H1 (cell line): Measurements from ENCODE around the gene ARL3. TPM values are rescaled to one million over a fixed set of nuclear protein-coding genes. Genes with fewer than 3 reads are reported as not detected.

Source experiments
- CTCF ChIA-PET: fragments of 300-600 bp; sonication (Branson Sonifier 250); formaldehyde crosslinking; loops from one replicate; lab custom pipeline; 2021; ENCODE audit not compliant: partially characterized antibody; lab: Charles Lee
- POLR2A ChIA-PET: fragments of 300-600 bp; sonication (Branson Sonifier 250); formaldehyde crosslinking; loops from one replicate; lab custom pipeline; 2021; ENCODE audit warnings: inconsistent platforms; ENCODE audit not compliant: partially characterized antibody; lab: Charles Lee
- DNase-seq, 2 experiments: peaks; one replicate each; pipeline versions ENCODE4 v3.0.0 to v3.0.0-alpha.2; 2010 to 2022; ENCODE audit warnings: low spot score in 2 of 2, low read depth in 1 of 2, mixed read lengths in 1 of 2
- FAIRE-seq: peaks from 2 replicates; lab custom pipeline; 2011; peaks lifted over from hg19 to GRCh38; lab: Jason Lieb, UNC
- H2AFZ ChIP-seq: 2 replicates; pipeline ENCODE4 v1.8.1; 2012; ENCODE audit warnings: low read length, inconsistent platforms
- H2AK5ac ChIP-seq: 2 replicates; pipeline ENCODE4 v1.6.1; 2013; ENCODE audit warnings: low read depth, low read length
- H2BK120ac ChIP-seq: replicated peaks from 2 replicates; pipeline ENCODE3; 2013; ENCODE audit warnings: low read depth, low read length, inconsistent platforms
- H2BK12ac ChIP-seq: 2 replicates; pipeline ENCODE4 v1.6.1; 2013; ENCODE audit warnings: low read depth, low read length
- H2BK15ac ChIP-seq: 2 replicates; pipeline ENCODE4 v1.6.1; 2013; ENCODE audit warnings: low read length
- H2BK20ac ChIP-seq: 2 replicates; pipeline ENCODE4 v1.6.1; 2013; ENCODE audit warnings: low read length
- H2BK5ac ChIP-seq: 2 replicates; pipeline ENCODE4 v1.6.1; 2013; ENCODE audit warnings: low read depth, low read length
- H3K14ac ChIP-seq: 2 replicates; pipeline ENCODE4 v1.6.1; 2013; ENCODE audit warnings: inconsistent platforms; ENCODE audit not compliant: insufficient read length
- H3K18ac ChIP-seq: 2 replicates; pipeline ENCODE4 v1.6.1; 2013; ENCODE audit warnings: low read length; ENCODE audit errors: extremely low read depth
- H3K23ac ChIP-seq: 2 replicates; pipeline ENCODE4 v1.6.1; 2013; ENCODE audit warnings: inconsistent platforms; ENCODE audit not compliant: insufficient read length
- H3K23me2 ChIP-seq: 2 replicates; pipeline ENCODE4 v1.6.1; 2013; ENCODE audit warnings: low read depth, low read length
- H3K27ac ChIP-seq: 2 replicates; pipeline ENCODE4 v1.6.1; 2011; ENCODE audit warnings: low read depth, low read length, inconsistent platforms
- H3K27me3 ChIP-seq, 4 experiments: replicated peaks in 1 of 4; 1 replicate in 1 of 4; 2 replicates in 3 of 4; pipeline versions ENCODE4 v1.6.1 to v1.8.1; 2011 to 2013; ENCODE audit warnings: low read length in 3 of 4, mild to moderate bottlenecking in 3 of 4, inconsistent platforms in 2 of 4, mixed read lengths in 2 of 4, moderate library complexity in 1 of 4; ENCODE audit not compliant: control insufficient read depth in 3 of 4, insufficient read depth in 3 of 4; ENCODE audit errors: extremely low read depth in 1 of 4
- H3K36me3 ChIP-seq, 4 experiments: 2 replicates each; pipeline versions ENCODE4 v1.6.1 to v1.8.1; 2011 to 2013; ENCODE audit warnings: mild to moderate bottlenecking in 4 of 4, low read length in 3 of 4, moderate library complexity in 2 of 4, control low read depth in 1 of 4, inconsistent platforms in 1 of 4; ENCODE audit not compliant: insufficient read depth in 4 of 4, control insufficient read depth in 2 of 4
- H3K4ac ChIP-seq: replicated peaks from 2 replicates; pipeline ENCODE3; 2013; ENCODE audit warnings: low read length, low read depth, mixed read lengths, inconsistent platforms; ENCODE audit not compliant: insufficient read length
- H3K4me1 ChIP-seq, 4 experiments: replicated peaks in 1 of 4; 1 replicate in 1 of 4; 2 replicates in 3 of 4; pipeline versions ENCODE4 v1.6.1 to v1.8.1; 2011 to 2013; ENCODE audit warnings: low read length in 3 of 4, inconsistent platforms in 2 of 4, mixed read lengths in 1 of 4; ENCODE audit not compliant: insufficient read depth in 4 of 4, control insufficient read depth in 3 of 4
- H3K4me2 ChIP-seq, 2 experiments: 2 replicates each; pipeline versions ENCODE4 v1.6.1 to v1.8.1; 2011 to 2013; ENCODE audit warnings: low read depth in 2 of 2, low read length in 2 of 2, control low read depth in 1 of 2, inconsistent platforms in 1 of 2, mild to moderate bottlenecking in 1 of 2; ENCODE audit not compliant: insufficient read depth in 1 of 2
- H3K4me3 ChIP-seq, 4 experiments: fragments of 200-600, 300-600 bp in 1 of 4; sonication (generic), shearing (Covaris generic), sonication (Bioruptor Twin) in 1 of 4; 2 replicates each; pipeline versions ENCODE4 v1.5.1 to v1.8.1; 2011 to 2016; ENCODE audit warnings: low read length in 4 of 4, low read depth in 3 of 4, control low read depth in 2 of 4, inconsistent platforms in 2 of 4, mild to moderate bottlenecking in 2 of 4, mixed read lengths in 1 of 4, moderate library complexity in 1 of 4; ENCODE audit not compliant: insufficient read depth in 2 of 4; ENCODE audit errors: extremely low read depth in 1 of 4
- H3K56ac ChIP-seq: replicated peaks from 2 replicates; pipeline ENCODE3; 2013; ENCODE audit warnings: low read depth, mild to moderate bottlenecking, mixed read lengths, low read length, inconsistent platforms; ENCODE audit not compliant: insufficient read length
- H3K79me1 ChIP-seq: 2 replicates; pipeline ENCODE4 v1.6.1; 2013; ENCODE audit warnings: low read depth, low read length, control low read depth
- H3K79me2 ChIP-seq, 2 experiments: 2 replicates each; pipeline versions ENCODE4 v1.6.1 to v1.8.1; 2012 to 2013; ENCODE audit warnings: low read length in 2 of 2, mild to moderate bottlenecking in 2 of 2, inconsistent platforms in 1 of 2; ENCODE audit not compliant: insufficient read depth in 2 of 2, control insufficient read depth in 1 of 2
- H3K9ac ChIP-seq, 4 experiments: replicated peaks in 1 of 4; 1 replicate in 1 of 4; 2 replicates in 3 of 4; pipeline versions ENCODE4 v1.6.1 to v1.8.1; 2011 to 2013; ENCODE audit warnings: low read depth in 3 of 4, low read length in 3 of 4, control low read depth in 2 of 4, mild to moderate bottlenecking in 2 of 4, moderate library complexity in 2 of 4, inconsistent platforms in 1 of 4; ENCODE audit errors: extremely low read depth in 1 of 4
- H3K9me3 ChIP-seq, 2 experiments: 2 replicates each; pipeline versions ENCODE4 v1.6.1 to v1.8.1; 2012 to 2013; ENCODE audit warnings: mild to moderate bottlenecking in 2 of 2, moderate library complexity in 2 of 2, control low read depth in 1 of 2, inconsistent platforms in 1 of 2, low read depth in 1 of 2, low read length in 1 of 2, mixed read lengths in 1 of 2; ENCODE audit not compliant: insufficient read depth in 2 of 2
- H4K20me1 ChIP-seq, 2 experiments: replicated peaks in 1 of 2; 2 replicates each; pipeline versions ENCODE3 to v1.8.1; 2011 to 2013; ENCODE audit warnings: inconsistent platforms in 2 of 2, low read length in 2 of 2, mild to moderate bottlenecking in 1 of 2; ENCODE audit not compliant: insufficient read depth in 2 of 2, control insufficient read depth in 1 of 2
- H4K5ac ChIP-seq: 2 replicates; pipeline ENCODE4 v1.6.1; 2013; ENCODE audit warnings: low read length, low read depth, mixed read lengths, inconsistent platforms; ENCODE audit not compliant: insufficient read length
- H4K8ac ChIP-seq: 2 replicates; pipeline ENCODE4 v1.8.0; 2013; ENCODE audit warnings: mild to moderate bottlenecking, moderate library complexity, low read length, inconsistent platforms; ENCODE audit not compliant: insufficient read depth; ENCODE audit errors: extremely low read depth
- H4K91ac ChIP-seq: replicated peaks from 2 replicates; pipeline ENCODE3; 2013; ENCODE audit warnings: low read length, mixed read lengths, inconsistent platforms; ENCODE audit not compliant: insufficient read length
- EP300 ChIP-seq, 2 experiments: IDR thresholded peaks; 1 replicate in 1 of 2; 2 replicates in 1 of 2; pipeline ENCODE4 v1.6.1; 2011 to 2012; ENCODE audit warnings: low read depth in 2 of 2, low read length in 2 of 2, mild to moderate bottlenecking in 2 of 2, borderline replicate concordance in 1 of 2, inconsistent platforms in 1 of 2, moderate library complexity in 1 of 2
- JUN ChIP-seq: IDR thresholded peaks from 2 replicates; pipeline ENCODE4 v1.6.1; 2011; ENCODE audit warnings: low read depth, mild to moderate bottlenecking, improper control_type of control experiment, low read length
- RAD21 ChIP-seq, 2 experiments: IDR thresholded peaks in 1 of 2; conservative IDR thresholded peaks in 1 of 2; 2 replicates each; pipeline ENCODE4 v1.6.1; 2011; ENCODE audit warnings: low read depth in 2 of 2, low read length in 2 of 2, improper control_type of control experiment in 1 of 2, inconsistent platforms in 1 of 2, mild to moderate bottlenecking in 1 of 2, moderate library complexity in 1 of 2
- RXRA ChIP-seq: IDR thresholded peaks from 2 replicates; pipeline ENCODE4 v1.6.1; 2011; ENCODE audit warnings: low read depth, mild to moderate bottlenecking, low read length, moderate library complexity; ENCODE audit not compliant: insufficient read depth
- SP1 ChIP-seq: IDR thresholded peaks from 2 replicates; pipeline ENCODE4 v1.6.1; 2011; ENCODE audit warnings: low read depth, low read length
- WGBS, 2 experiments: shearing (Covaris generic) in 1 of 2; methylation state at CpG; one replicate each; pipeline versions ENCODE4 v1.1.6 to v1.1.7; 2013 to 2015; ENCODE audit warnings: low lambda C conversion rate in 2 of 2, mixed read lengths in 2 of 2, inconsistent platforms in 1 of 2, low coverage in 1 of 2, missing lambda C conversion rate in 1 of 2; ENCODE audit not compliant: insufficient replicate concordance in 2 of 2, insufficient coverage in 1 of 2, insufficient read length in 1 of 2; ENCODE audit errors: extremely low coverage in 1 of 2, missing lambda C conversion rate in 1 of 2; 5-methylcytosine and 5-hydroxymethylcytosine counted together
- polyA plus RNA-seq, 7 experiments: library from polyadenylated mRNA; depleted of rRNA in 3 of 7; stranded (reverse) in 5 of 7; unstranded in 2 of 7; fragments of >200 nt in 5 of 7; fragments of 200-250 nt in 2 of 7; gene quantifications; 1 replicate in 5 of 7; 2 replicates in 1 of 7; 4 replicates in 1 of 7; pipeline versions ENCODE4 v1.2.1 to v1.2.3, GENCODE V29; 2011 to 2013; ENCODE audit warnings: missing spikeins in 2 of 7, mixed read lengths in 2 of 7
- total RNA-seq: library from RNA; stranded (reverse); fragmentation: NEBNext Ultra II Directional; extraction: Animal tissue kit (Norgen Biotek cat#: 25700); gene quantifications from 2 replicates; pipeline ENCODE4 v1.2.1, GENCODE V29; 2021
- TF ChIP-seq, protein P1 (sequence below), 3 experiments: IDR thresholded peaks; 1 replicate in 2 of 3; 2 replicates in 1 of 3; pipeline versions ENCODE4 v1.5.1 to v1.6.1; 2011; ENCODE audit warnings: low read length in 3 of 3, mild to moderate bottlenecking in 3 of 3, inconsistent platforms in 2 of 3, low read depth in 1 of 3, moderate library complexity in 1 of 3; ENCODE audit not compliant: insufficient read depth in 1 of 3; ENCODE audit errors: control extremely low read depth in 1 of 3
- TF ChIP-seq, protein P2 (sequence below): IDR thresholded peaks from 2 replicates; pipeline ENCODE4 v1.6.1; 2011; ENCODE audit warnings: low read length, improper control_type of control experiment

ARL3 gene
- total and polyA plus RNA-seq, 2 of the 8 experiments (the other 6 are each of a cell fraction or from before 2014, with no cell fraction given), result 8.8 to 16.2 TPM

DNA sequence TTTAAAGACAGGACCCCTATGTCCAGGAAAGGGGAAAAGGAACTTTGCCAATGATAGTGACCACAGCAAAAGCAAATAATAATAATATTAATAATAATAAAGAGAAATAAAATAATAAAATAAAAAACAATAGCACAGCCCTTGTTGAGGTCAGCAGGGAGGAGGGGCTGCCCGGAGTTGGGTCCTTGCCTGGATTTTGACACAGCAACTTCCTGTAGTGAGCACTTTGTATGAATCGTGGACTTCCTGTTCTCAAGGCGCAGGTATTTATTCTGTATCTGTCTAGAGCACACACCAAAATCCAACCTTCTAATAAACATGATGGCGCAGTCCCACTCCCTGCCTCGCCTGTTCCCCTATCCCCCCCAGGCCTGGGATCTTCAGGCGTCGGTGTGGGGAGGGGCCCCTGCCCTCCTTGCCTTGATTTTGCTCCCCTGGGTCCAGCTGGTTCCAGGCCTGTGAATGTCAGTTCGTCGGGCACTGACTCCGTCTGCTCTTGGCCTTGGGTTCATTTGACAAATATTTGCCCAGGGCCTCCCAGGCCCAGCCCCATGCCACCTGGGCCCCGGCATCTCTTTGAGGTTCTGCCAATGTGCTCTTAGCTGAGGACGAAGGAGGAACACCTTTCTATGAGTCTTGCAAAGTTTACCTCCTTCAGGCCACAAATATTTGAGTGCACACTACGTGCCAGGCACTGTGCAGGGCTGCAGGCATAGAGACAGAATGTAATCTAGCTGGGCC, 56.0 kb downstream of the ARL3 start:
- peaks cover 0 to 3% of the 10 kb centered on the region in 2 experiments for H4K20me1 ChIP-seq
- H3K9me3 ChIP-seq, result no peaks in the 10 kb centered on the region
- H3K4ac ChIP-seq, result no peak overlapping the region
- no peak overlapping the region for H3K14ac ChIP-seq
- H2BK5ac ChIP-seq, result no peak overlapping the region
- H2BK15ac ChIP-seq, result no peak overlapping the region
- H3K4me3 ChIP-seq, result no peak overlapping the region
- H3K79me2 ChIP-seq, result peaks cover 0 to 8% of the 10 kb centered on the region in 2 experiments; a peak in 2 of 4 replicates
- ChIA-PET CTCF (interaction anchor here (0.7 to 13.0 kb wide), 10 partner anchors 9 to 308 kb away, joined by 3 to 145 read pairs (median 4); partner anchors contain the start of gene TRIM8), POLR2A (interaction anchor here (0.6 to 6.5 kb wide), 9 partner anchors 8 to 1078 kb away, joined by 3 to 39 read pairs (median 3); partner anchors contain the start of genes C10orf95, NOLC1 and TRIM8)
- FAIRE-seq, result no peak
- H2AK5ac ChIP-seq, result no peak overlapping the region
- no peaks in the 10 kb centered on the region for H3K23me2 ChIP-seq
- no peak overlapping the region for H4K91ac ChIP-seq
- H3K27me3 ChIP-seq, result no peaks in the 10 kb centered on the region
- no peak overlapping the region for H3K56ac ChIP-seq
- H3K4me2 ChIP-seq, result no peak overlapping the region
- no peak overlapping the region for H3K18ac ChIP-seq
- no peak overlapping the region for H4K5ac ChIP-seq
- WGBS, 2 experiments, result 91% methylated on average over 13 of the region's 13 CpGs; no CpG with 5 or more reads in 1 of the 2 experiments
- H3K4me1 ChIP-seq, result peaks cover 0 to 12% (median 7%) of the 10 kb centered on the region in 4 experiments; a peak in 5 of 7 replicates
- H2BK20ac ChIP-seq, result no peak overlapping the region
- no peak overlapping the region for H2AFZ ChIP-seq
- H4K8ac ChIP-seq, result no peak overlapping the region
- peaks cover 7 to 22% (median 11%) of the 10 kb centered on the region in 4 experiments; a peak in 5 of 8 replicates for H3K36me3 ChIP-seq
- no peak overlapping the region for H3K23ac ChIP-seq
- no peak overlapping the region for H3K9ac ChIP-seq
- 0 out of 2 replicates have a peak, but pooled peaks cover 2% of the 10 kb centered on the region for H3K79me1 ChIP-seq
- H2BK12ac ChIP-seq, result no peak overlapping the region
- no peak overlapping the region for H3K27ac ChIP-seq
- H2BK120ac ChIP-seq, result no peak overlapping the region
- DNase-seq, result no peak
- TF ChIP-seq SP1 (no peak), RXRA (no peak), JUN (no peak), RAD21 (IDR thresholded peaks at IDR 0.05 in 1 of 2, conservative IDR thresholded peaks at IDR 0.05 in 1 of 2; ENCODE audit: low read depth in 2 of 2, low read length in 2 of 2) (no peak), EP300 (IDR thresholded peaks at IDR 0.05; ENCODE audit: borderline replicate concordance in 1 of 2, low read depth in 2 of 2, low read length in 2 of 2) (no peak)
- TF ChIP-seq, protein P1, sequence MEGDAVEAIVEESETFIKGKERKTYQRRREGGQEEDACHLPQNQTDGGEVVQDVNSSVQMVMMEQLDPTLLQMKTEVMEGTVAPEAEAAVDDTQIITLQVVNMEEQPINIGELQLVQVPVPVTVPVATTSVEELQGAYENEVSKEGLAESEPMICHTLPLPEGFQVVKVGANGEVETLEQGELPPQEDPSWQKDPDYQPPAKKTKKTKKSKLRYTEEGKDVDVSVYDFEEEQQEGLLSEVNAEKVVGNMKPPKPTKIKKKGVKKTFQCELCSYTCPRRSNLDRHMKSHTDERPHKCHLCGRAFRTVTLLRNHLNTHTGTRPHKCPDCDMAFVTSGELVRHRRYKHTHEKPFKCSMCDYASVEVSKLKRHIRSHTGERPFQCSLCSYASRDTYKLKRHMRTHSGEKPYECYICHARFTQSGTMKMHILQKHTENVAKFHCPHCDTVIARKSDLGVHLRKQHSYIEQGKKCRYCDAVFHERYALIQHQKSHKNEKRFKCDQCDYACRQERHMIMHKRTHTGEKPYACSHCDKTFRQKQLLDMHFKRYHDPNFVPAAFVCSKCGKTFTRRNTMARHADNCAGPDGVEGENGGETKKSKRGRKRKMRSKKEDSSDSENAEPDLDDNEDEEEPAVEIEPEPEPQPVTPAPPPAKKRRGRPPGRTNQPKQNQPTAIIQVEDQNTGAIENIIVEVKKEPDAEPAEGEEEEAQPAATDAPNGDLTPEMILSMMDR (IDR thresholded peaks at IDR 0.05; ENCODE audit: control extremely low read depth in 1 of 3, insufficient read depth in 1 of 3, low read depth in 1 of 3, low read length in 3 of 3), result no peak
- TF ChIP-seq, protein P2, sequence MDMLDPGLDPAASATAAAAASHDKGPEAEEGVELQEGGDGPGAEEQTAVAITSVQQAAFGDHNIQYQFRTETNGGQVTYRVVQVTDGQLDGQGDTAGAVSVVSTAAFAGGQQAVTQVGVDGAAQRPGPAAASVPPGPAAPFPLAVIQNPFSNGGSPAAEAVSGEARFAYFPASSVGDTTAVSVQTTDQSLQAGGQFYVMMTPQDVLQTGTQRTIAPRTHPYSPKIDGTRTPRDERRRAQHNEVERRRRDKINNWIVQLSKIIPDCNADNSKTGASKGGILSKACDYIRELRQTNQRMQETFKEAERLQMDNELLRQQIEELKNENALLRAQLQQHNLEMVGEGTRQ, result no peak
